Body of pancreas (tissue), 4 donors: ENCODE data around the gene SLC38A10. TPM values are rescaled to one million over a fixed set of nuclear protein-coding genes. Genes with fewer than 3 reads are reported as not detected.

ENCODE experiments used
- ATAC-seq: fragments of 150-250 bp; one replicate; pipeline ENCODE4 v1.9.1; 2016
- DNase-seq, 4 donors: peaks; one replicate each; pipeline ENCODE4 v3.0.0-alpha.2; 2019
- H3K27ac ChIP-seq, 4 donors: fragments of 200-600 bp; sonication (generic); 1 replicate in 3 of 4; 2 replicates in 1 of 4; pipeline versions ENCODE4 v1.5.1 to v1.6.1; 2016 to 2019; ENCODE audit warnings: mild to moderate bottlenecking in 1 of 4, mixed read lengths in 1 of 4, moderate library complexity in 1 of 4
- H3K27me3 ChIP-seq, 2 donors: fragments of 200-600 bp; sonication (generic); one replicate each; pipeline ENCODE4 v1.6.0; 2016; ENCODE audit warnings: mild to moderate bottlenecking in 1 of 2
- H3K36me3 ChIP-seq, 2 donors: fragments of 200-600 bp; sonication (generic); replicated peaks in 1 of 2; 2 replicates each; pipeline ENCODE4 v1.5.1; 2016; ENCODE audit warnings: low read depth in 2 of 2; ENCODE audit not compliant: insufficient read depth in 1 of 2
- H3K4me1 ChIP-seq: fragments of 200-600 bp; sonication (generic); one replicate; pipeline ENCODE4 v1.6.0; 2016
- H3K4me3 ChIP-seq, 2 donors: fragments of 200-600 bp; sonication (generic); 1 replicate in 1 of 2; 2 replicates in 1 of 2; pipeline ENCODE4 v1.5.1; 2016 to 2019
- H3K9me3 ChIP-seq, 3 donors: fragments of 200-600 bp; sonication (generic); 1 replicate in 2 of 3; 2 replicates in 1 of 3; pipeline ENCODE4 v1.5.1; 2016
- POLR2A ChIP-seq, 3 donors: fragments of 450-650 bp; IDR thresholded peaks; one replicate each; pipeline ENCODE4 v1.6.1; 2016; ENCODE audit warnings: antibody characterized with exemption in 3 of 3, mild to moderate bottlenecking in 2 of 3
- WGBS, 2 donors: methylation state at CpG; one replicate each; pipeline ENCODE4 v1.1.5; 2017; 5-methylcytosine and 5-hydroxymethylcytosine counted together
- intact Hi-C: fragments of 100-400 bp; cut with DNase I; formaldehyde crosslinking; loops from one replicate; pipeline ENCODE4 v1.15.1; 2023
- total RNA-seq, 2 donors: library from RNA; depleted of rRNA; stranded (reverse); fragments of >200 nt; gene quantifications; one replicate each; pipeline ENCODE4 v1.1.0, GENCODE V29; 2016
- TF ChIP-seq, protein P1 (sequence below), 7 experiments: fragments of 450-650 bp in 4 of 7; fragments of 200-600 bp in 3 of 7; sonication (generic) in 3 of 7; IDR thresholded peaks; one replicate each; pipeline ENCODE4 v1.5.1; 2016 to 2019; ENCODE audit warnings: antibody characterized with exemption in 7 of 7

Gene SLC38A10
- total RNA-seq, 2 donors from 2014 or later: 102 to 203 TPM

GRCh38 chr17:81302324-81302723, 7.2 kb upstream of the SLC38A10 start:
- intact Hi-C loops: no loop called here
- WGBS, 2 donors: 70 to 78% methylated on average over 3 to 10 of the region's 10 CpGs
- TF ChIP-seq POLR2A (IDR thresholded peaks at IDR 0.05): no peak
- TF ChIP-seq, protein P1, sequence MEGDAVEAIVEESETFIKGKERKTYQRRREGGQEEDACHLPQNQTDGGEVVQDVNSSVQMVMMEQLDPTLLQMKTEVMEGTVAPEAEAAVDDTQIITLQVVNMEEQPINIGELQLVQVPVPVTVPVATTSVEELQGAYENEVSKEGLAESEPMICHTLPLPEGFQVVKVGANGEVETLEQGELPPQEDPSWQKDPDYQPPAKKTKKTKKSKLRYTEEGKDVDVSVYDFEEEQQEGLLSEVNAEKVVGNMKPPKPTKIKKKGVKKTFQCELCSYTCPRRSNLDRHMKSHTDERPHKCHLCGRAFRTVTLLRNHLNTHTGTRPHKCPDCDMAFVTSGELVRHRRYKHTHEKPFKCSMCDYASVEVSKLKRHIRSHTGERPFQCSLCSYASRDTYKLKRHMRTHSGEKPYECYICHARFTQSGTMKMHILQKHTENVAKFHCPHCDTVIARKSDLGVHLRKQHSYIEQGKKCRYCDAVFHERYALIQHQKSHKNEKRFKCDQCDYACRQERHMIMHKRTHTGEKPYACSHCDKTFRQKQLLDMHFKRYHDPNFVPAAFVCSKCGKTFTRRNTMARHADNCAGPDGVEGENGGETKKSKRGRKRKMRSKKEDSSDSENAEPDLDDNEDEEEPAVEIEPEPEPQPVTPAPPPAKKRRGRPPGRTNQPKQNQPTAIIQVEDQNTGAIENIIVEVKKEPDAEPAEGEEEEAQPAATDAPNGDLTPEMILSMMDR (IDR thresholded peaks at IDR 0.05): no peak
- DNase-seq (no peak), ATAC-seq (no peak)
- Histone ChIP-seq H3K27ac (no peak overlapping the region), H3K36me3 (no peaks in the 10 kb centered on the region), H3K27me3 (no peaks in the 10 kb centered on the region), H3K4me3 (no peak overlapping the region), H3K4me1 (no peaks in the 10 kb centered on the region), H3K9me3 (no peaks in the 10 kb centered on the region)

DNA sequence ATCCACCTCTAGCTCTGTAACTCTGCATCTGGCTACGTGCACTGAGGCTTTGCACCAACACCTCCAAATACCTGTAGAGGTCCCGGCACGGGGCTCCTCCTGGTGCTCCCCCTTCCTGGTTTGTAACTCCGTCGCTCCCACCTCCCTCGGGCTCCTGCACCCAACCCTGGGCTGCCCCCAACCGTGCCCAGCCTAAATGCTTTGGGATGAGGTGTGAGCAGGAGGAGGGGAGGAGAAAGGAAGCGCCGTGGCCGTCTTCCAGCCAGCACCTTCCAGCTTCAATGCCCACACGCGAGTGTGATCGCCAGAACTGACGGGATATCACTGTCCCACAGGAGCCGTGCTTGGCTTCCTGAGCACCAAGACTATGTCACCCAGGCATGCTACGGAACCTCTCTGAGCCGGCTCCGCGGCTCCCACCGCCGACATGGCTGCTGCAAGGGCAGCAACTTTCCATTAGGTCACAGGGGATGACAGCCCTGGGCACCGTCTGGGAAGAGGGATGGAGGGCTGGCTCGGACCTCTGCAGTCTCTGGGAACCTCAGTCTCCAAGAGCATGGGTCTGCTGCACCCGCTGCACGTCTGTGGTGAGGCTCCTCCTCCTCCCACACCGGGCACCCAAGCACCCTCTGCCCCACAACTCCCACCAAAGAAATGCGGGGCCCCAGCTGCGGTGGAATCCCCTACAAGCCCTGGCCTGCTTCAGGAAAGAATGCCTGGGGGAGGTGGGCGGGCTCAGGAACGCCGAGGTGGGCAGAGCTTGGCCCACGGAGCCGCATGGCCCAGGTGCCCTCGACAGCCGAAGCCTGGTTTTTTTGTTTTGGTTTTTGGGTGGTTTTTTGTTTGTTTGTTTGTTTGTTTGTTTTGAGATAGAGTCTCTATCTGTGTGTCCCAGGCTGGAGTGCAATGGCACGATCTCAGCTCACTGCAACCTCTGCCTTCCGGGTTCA, 6.4 kb upstream of the SLC38A10 start:
- H3K36me3 ChIP-seq: no peaks in the 10 kb centered on the region
- intact Hi-C loops: no loop called here
- no peak for DNase-seq
- H3K4me1 ChIP-seq: peaks cover under 1% of the 10 kb centered on the region
- WGBS, 2 donors: 62 to 70% methylated on average over 25 to 37 of the region's 37 CpGs
- TF ChIP-seq POLR2A (IDR thresholded peaks at IDR 0.05): no peak
- TF ChIP-seq, protein P1 (IDR thresholded peaks at IDR 0.05): no peak
- no peak for ATAC-seq
- no peak overlapping the region for H3K4me3 ChIP-seq
- no peaks in the 10 kb centered on the region for H3K27me3 ChIP-seq
- no peaks in the 10 kb centered on the region for H3K9me3 ChIP-seq
- no peak overlapping the region for H3K27ac ChIP-seq

DNA sequence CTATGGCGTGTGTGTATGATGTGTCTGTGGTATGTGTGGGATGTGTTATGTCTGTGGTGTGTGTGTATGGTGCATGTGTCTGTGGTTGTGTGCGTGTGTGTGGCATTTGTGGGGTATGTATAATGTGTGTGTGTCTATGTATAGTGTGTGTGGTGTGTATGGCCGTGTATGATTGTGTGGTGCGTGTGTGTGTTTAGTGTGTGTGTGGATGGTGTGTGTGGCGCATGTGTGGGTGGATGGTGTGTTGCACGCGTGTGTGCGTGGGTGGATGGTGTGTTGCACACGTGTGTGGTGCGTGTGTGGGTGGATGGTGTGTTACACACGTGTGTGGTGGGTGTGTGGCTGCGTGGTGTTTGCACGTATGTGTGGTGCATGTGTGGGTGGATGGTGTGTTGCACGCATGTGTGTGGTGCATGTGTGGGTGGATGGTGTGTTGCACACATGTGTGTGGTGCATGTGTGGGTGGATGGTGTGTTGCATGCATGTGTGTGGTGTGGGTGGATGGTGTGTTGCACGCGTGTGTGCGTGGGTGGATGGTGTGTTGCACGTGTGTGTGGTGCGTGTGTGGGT, 5.6 kb upstream of the SLC38A10 start:
- H3K36me3 ChIP-seq: no peaks in the 10 kb centered on the region
- H3K27ac ChIP-seq: no peak overlapping the region
- H3K4me1 ChIP-seq: peaks cover 9% of the 10 kb centered on the region
- no peak overlapping the region for H3K4me3 ChIP-seq
- H3K27me3 ChIP-seq: no peaks in the 10 kb centered on the region
- no peak for TF ChIP-seq POLR2A (IDR thresholded peaks at IDR 0.05)
- TF ChIP-seq, protein P1 (IDR thresholded peaks at IDR 0.05): no peak
- no peak for ATAC-seq
- intact Hi-C loops: no loop called here
- 77 to 83% methylated on average over 19 of the region's 19 CpGs for WGBS, 2 donors
- H3K9me3 ChIP-seq: no peaks in the 10 kb centered on the region
- DNase-seq: no peak

- Histone ChIP-seq H3K27ac (no peak overlapping the region), H3K27me3 (no peaks in the 10 kb centered on the region), H3K9me3 (no peaks in the 10 kb centered on the region), H3K4me1 (peaks cover 12% of the 10 kb centered on the region), H3K4me3 (no peak overlapping the region), H3K36me3 (no peaks in the 10 kb centered on the region)
- 92 to 93% methylated on average over 17 to 19 of the region's 19 CpGs for WGBS, 2 donors
- TF ChIP-seq, protein P1 (IDR thresholded peaks at IDR 0.05): no peak
- TF ChIP-seq POLR2A (IDR thresholded peaks at IDR 0.05): no peak
- intact Hi-C loops: no loop called here
- ATAC-seq (no peak), DNase-seq (no peak)
Observed at GRCh38 chr17:81299846-81300585, 4.9 kb upstream of the SLC38A10 start.
